Embryonic facial prominence (tissue), 1 donor: ENCODE data around the gene DYNLT4.
"Not testable (repeated sequence)": the region's sequence is repeated elsewhere in the genome, so short reads cannot be mapped to it uniquely, and the experiment has no call there.

Experiments
- DNase-seq: peaks from one replicate; pipeline ENCODE4 v3.0.0-alpha.2; 2016; ENCODE audit errors: extremely low spot score

DYNLT4 gene

GRCh38 chr1:44808938-44809917 lies 2.1 kb upstream of the DYNLT4 start:
- DNase-seq, result no peak

- DNase-seq, result peak; percentile 79
Observed at GRCh38 chr1:44808063-44808937, 1.1 kb upstream of the DYNLT4 start, which contains the start of gene BTBD19. TSS of gene BTBD19 (plus strand) at chr1:44808523. CDS start at chr1:44808821, 298 bp downstream.

- peak; percentile 77 for DNase-seq
Observed at GRCh38 chr1:44807364-44808062, 362 bp upstream of the DYNLT4 start.

GRCh38 chr1:44806025-44806703 lies 987 bp downstream of the DYNLT4 start:
- DNase-seq, result no peak

GRCh38 chr1:44805311-44806024 lies 1.7 kb downstream of the DYNLT4 start:
- DNase-seq, result no peak

GRCh38 chr1:44803312-44804095 lies 3.6 kb downstream of the DYNLT4 start:
- no peak for DNase-seq

- no peak for DNase-seq
Observed at GRCh38 chr1:44803062-44803311, 4.2 kb downstream of the DYNLT4 start.

GRCh38 chr1:44802306-44803061 lies 4.7 kb downstream of the DYNLT4 start:
- DNase-seq, result no peak

GRCh38 chr1:44801491-44802305 lies 5.5 kb downstream of the DYNLT4 start:
- DNase-seq, result no peak

- DNase-seq, result peak; percentile 97
Observed at GRCh38 chr1:44799770-44800584, 7.2 kb downstream of the DYNLT4 start, which contains the start of gene PLK3. TSS of gene PLK3 (plus strand) at chr1:44800377. CDS start at chr1:44800464, 87 bp downstream.

GRCh38 chr1:44798481-44799365 lies 8.4 kb downstream of the DYNLT4 start:
- no peak for DNase-seq

GRCh38 chr1:44797886-44798285 lies 9.3 kb downstream of the DYNLT4 start:
- not testable (repeated sequence) for DNase-seq

- no peak for DNase-seq
Observed at GRCh38 chr1:44792736-44793502, 14.2 kb downstream of the DYNLT4 start.

GRCh38 chr1:44790968-44791801 lies 16.0 kb downstream of the DYNLT4 start:
- no peak for DNase-seq
